ENCODE data around the gene COL20A1.

DNA sequence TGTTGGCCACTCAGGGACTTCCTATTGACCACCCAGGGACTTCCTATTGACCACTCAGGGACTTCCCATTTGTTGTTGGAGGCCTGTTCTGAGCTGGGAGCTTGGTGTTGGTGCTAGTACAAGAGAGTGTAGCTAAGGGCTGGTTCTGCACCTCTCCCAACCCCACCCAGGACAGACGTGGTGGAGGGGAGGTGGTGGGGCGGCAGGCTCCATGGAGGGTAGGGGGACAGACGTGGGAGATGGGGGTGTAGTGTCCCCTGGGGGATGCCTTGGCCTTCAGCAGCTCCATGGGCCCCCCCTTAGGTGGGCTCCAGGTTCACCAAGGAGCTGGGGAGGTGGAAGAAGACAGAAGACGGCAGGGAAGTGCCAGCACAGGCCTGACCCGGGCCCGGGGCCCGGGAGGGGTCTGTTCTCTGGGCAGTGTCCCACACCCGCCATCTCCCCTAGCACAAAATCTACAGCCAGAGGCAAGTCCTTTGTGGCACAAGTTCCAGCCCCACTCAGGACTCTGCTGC, 34.3 kb downstream of the COL20A1 start:
- TF ChIP-seq, protein P1, sequence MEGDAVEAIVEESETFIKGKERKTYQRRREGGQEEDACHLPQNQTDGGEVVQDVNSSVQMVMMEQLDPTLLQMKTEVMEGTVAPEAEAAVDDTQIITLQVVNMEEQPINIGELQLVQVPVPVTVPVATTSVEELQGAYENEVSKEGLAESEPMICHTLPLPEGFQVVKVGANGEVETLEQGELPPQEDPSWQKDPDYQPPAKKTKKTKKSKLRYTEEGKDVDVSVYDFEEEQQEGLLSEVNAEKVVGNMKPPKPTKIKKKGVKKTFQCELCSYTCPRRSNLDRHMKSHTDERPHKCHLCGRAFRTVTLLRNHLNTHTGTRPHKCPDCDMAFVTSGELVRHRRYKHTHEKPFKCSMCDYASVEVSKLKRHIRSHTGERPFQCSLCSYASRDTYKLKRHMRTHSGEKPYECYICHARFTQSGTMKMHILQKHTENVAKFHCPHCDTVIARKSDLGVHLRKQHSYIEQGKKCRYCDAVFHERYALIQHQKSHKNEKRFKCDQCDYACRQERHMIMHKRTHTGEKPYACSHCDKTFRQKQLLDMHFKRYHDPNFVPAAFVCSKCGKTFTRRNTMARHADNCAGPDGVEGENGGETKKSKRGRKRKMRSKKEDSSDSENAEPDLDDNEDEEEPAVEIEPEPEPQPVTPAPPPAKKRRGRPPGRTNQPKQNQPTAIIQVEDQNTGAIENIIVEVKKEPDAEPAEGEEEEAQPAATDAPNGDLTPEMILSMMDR (conservative IDR thresholded peaks at IDR 0.05): no peak
- TF ChIP-seq ZFX (IDR thresholded peaks at IDR 0.05): no peak
